Nephron (organoid): ENCODE results near the gene CDC23.
"Not testable (repeated sequence)": the region's sequence is repeated elsewhere in the genome, so short reads cannot be mapped to it uniquely, and the experiment has no call there.

Experiments
- H3K27ac Mint-ChIP-seq, 3 experiments: 2 replicates each; pipeline ENCODE4 v1.8.0; 2020; ENCODE audit warnings: mixed read lengths in 3 of 3, mild to moderate bottlenecking in 2 of 3, moderate library complexity in 1 of 3
- H3K27me3 Mint-ChIP-seq: 2 replicates; pipeline ENCODE4 v1.8.0; 2021; ENCODE audit warnings: low read depth, mild to moderate bottlenecking, moderate library complexity, mixed read lengths
- H3K36me3 Mint-ChIP-seq: 2 replicates; pipeline ENCODE4 v1.8.0; 2020; ENCODE audit warnings: low read depth, mixed read lengths
- H3K4me1 Mint-ChIP-seq: 2 replicates; pipeline ENCODE4 v1.8.0; 2020; ENCODE audit warnings: mixed read lengths
- H3K4me3 Mint-ChIP-seq, 3 experiments: 2 replicates each; pipeline ENCODE4 v1.8.0; 2020; ENCODE audit warnings: mild to moderate bottlenecking in 3 of 3, mixed read lengths in 3 of 3, moderate library complexity in 2 of 3
- H3K9me3 Mint-ChIP-seq: 2 replicates; pipeline ENCODE4 v1.8.0; 2020; ENCODE audit warnings: mixed read lengths
- CTCF ChIP-seq, 3 experiments: fragments of 200-600 bp; sonication (generic); IDR thresholded peaks; one replicate each; pipeline ENCODE4 v1.5.0; 2021; ENCODE audit warnings: antibody characterized with exemption in 3 of 3; ENCODE audit not compliant: unreplicated experiment in 3 of 3

CDC23 gene

DNA sequence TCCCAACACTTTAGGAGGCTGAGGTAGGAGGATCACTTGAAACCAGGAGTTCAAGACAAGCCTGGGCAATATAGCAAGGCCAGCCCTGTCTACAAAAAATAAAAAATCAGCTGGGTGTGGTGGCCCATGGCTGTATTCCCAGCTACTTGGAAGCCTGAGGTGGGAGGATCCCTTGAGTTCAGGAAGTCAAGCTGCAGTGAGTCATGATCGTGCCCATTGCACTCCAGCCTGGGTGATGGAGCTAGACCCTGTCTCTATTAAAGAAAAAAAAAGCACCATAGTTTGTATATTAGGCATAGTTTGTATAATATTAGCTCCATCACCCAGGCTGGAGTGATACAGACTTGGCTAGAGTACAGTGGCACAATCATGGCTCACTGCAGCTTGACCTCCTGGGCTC, 64.3 kb downstream of the CDC23 start:
- Mint-ChIP-seq H3K27ac (no peak overlapping the region), H3K36me3 (no peaks in the 10 kb centered on the region), H3K9me3 (no peaks in the 10 kb centered on the region), H3K4me3 (no peak overlapping the region), H3K27me3 (no peaks in the 10 kb centered on the region), H3K4me1 (no peaks in the 10 kb centered on the region)
- no peak for TF ChIP-seq CTCF (IDR thresholded peaks at IDR 0.05; ENCODE audit: unreplicated experiment in 3 of 3)

- not testable (repeated sequence) for H3K4me1 Mint-ChIP-seq, H3K9me3 Mint-ChIP-seq, H3K27ac Mint-ChIP-seq, H3K4me3 Mint-ChIP-seq, H3K27me3 Mint-ChIP-seq, H3K36me3 Mint-ChIP-seq
These were observed 69.5 kb downstream of the CDC23 start for GRCh38 chr5:138143578-138143977.

GRCh38 chr5:138141734-138142133, 71.4 kb downstream of the CDC23 start:
- TF ChIP-seq CTCF (IDR thresholded peaks at IDR 0.05; ENCODE audit: unreplicated experiment in 3 of 3), result no peak
- no peaks in the 10 kb centered on the region for H3K36me3 Mint-ChIP-seq
- H3K4me1 Mint-ChIP-seq, result peaks cover 6% of the 10 kb centered on the region
- no peaks in the 10 kb centered on the region for H3K9me3 Mint-ChIP-seq
- no peak overlapping the region for H3K27ac Mint-ChIP-seq
- no peak overlapping the region for H3K4me3 Mint-ChIP-seq
- no peaks in the 10 kb centered on the region for H3K27me3 Mint-ChIP-seq

DNA sequence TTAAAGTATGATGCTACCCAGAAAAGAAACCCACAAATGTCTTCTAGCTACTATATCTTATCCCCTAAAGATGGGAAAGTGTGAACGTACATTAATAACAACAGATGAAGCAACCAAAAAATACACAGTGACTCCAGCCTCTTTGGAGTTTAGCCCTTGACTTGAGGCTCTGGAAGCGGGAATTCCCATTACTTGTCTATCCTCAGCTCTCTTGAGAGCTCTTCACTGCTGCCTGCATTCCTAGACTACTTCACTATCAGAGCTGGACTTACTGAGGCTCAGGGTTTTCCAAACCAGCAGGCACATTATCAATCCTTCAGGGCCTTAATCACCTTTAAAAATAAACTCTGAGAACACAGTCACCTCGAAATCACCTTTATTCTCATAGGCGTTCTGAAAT, 72.9 kb downstream of the CDC23 start:
- Mint-ChIP-seq H3K36me3 (no peaks in the 10 kb centered on the region), H3K9me3 (no peaks in the 10 kb centered on the region)
- TF ChIP-seq CTCF (IDR thresholded peaks at IDR 0.05; ENCODE audit: unreplicated experiment in 3 of 3), result no peak

DNA sequence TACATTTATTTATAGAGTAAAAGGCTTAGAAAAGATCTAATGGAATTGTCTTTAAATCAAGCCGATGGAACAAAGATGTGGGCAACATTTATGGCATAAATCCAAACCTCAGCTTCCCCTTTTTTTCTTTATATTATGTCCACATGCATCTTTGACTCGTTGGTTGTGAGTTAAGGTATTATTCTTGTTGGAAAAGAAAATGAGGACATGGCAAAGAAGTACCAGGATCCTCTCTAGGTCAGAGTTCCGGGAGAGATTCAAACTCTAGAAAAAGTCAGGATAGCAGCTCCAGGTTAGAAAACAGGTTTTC, 73.4 kb downstream of the CDC23 start:
- Mint-ChIP-seq H3K27me3 (no peaks in the 10 kb centered on the region), H3K9me3 (no peaks in the 10 kb centered on the region), H3K4me1 (peaks cover 6% of the 10 kb centered on the region), H3K27ac (no peak overlapping the region), H3K36me3 (no peaks in the 10 kb centered on the region), H3K4me3 (peak overlapping the region; percentile 88 to 91 (median 90))
- no peak for TF ChIP-seq CTCF (IDR thresholded peaks at IDR 0.05; ENCODE audit: unreplicated experiment in 3 of 3)

More for the DNA sequence above, 72.9 kb downstream of the CDC23 start:
- Mint-ChIP-seq H3K4me1 (peaks cover 6% of the 10 kb centered on the region), H3K27me3 (no peaks in the 10 kb centered on the region), H3K27ac (no peak overlapping the region), H3K4me3 (peak overlapping the region; percentile 42 to 88 (median 55))

- Mint-ChIP-seq H3K9me3 (no peaks in the 10 kb centered on the region), H3K4me1 (peaks cover 6% of the 10 kb centered on the region), H3K27me3 (no peaks in the 10 kb centered on the region), H3K36me3 (no peaks in the 10 kb centered on the region), H3K27ac (peak within 1 kb of the TSS in 2 of 3 experiments; percentile 4 to 38), H3K4me3 (peak within 1 kb of the TSS; percentile 88 to 91 (median 90))
- no peak for TF ChIP-seq CTCF (IDR thresholded peaks at IDR 0.05; ENCODE audit: unreplicated experiment in 3 of 3)
These were observed 74.0 kb downstream of the CDC23 start, which contains the start of gene NME5 for GRCh38 chr5:138138949-138139780. Gene NME5, minus strand, starts transcription at chr5:138139428. Its CDS starts 648 bp downstream, at chr5:138138780.
